Kidney epithelial cell (primary cell): Measurements from ENCODE around the gene DERL3. TPM values are rescaled to one million over a fixed set of nuclear protein-coding genes. Genes with fewer than 3 reads are reported as not detected.
A peak's percentile ranks its signal among the peaks of the same experiment; 100 is the strongest.

Experiments
- DNase-seq: peaks from one replicate; pipeline ENCODE4 v3.0.0-alpha.2; 2010; ENCODE audit warnings: low read depth
- H3K27me3 ChIP-seq: 2 replicates; pipeline ENCODE4 v1.6.0; 2011; ENCODE audit warnings: low read length; ENCODE audit not compliant: control insufficient read depth, insufficient read depth
- H3K36me3 ChIP-seq: 2 replicates; pipeline ENCODE4 v1.5.1; 2011; ENCODE audit warnings: low read length; ENCODE audit not compliant: control insufficient read depth, insufficient read depth
- H3K4me3 ChIP-seq: 2 replicates; pipeline ENCODE4 v1.5.1; 2011; ENCODE audit warnings: low read depth, mild to moderate bottlenecking, control low read depth, low read length
- CTCF ChIP-seq: IDR thresholded peaks from 2 replicates; pipeline ENCODE4 v1.5.1; 2011; ENCODE audit warnings: mild to moderate bottlenecking, moderate library complexity, low read length, control low read depth, inconsistent platforms; ENCODE audit not compliant: insufficient read depth, poor library complexity, severe bottlenecking
- total RNA-seq: library from RNA; depleted of rRNA; stranded (reverse); fragments of >200 nt; gene quantifications from 2 replicates; pipeline ENCODE4 v1.2.3, GENCODE V29; 2015

Gene DERL3
- total RNA-seq, 1 donor from 2014 or later: 0.54 TPM

GRCh38 chr22:23858484-23858815 lies 19.6 kb upstream of the DERL3 start:
- Histone ChIP-seq H3K4me3 (peak overlapping the region; percentile 65), H3K27me3 (no peaks in the 10 kb centered on the region), H3K36me3 (no peaks in the 10 kb centered on the region)
- no peak for DNase-seq
- no peak for TF ChIP-seq CTCF

- no peaks in the 10 kb centered on the region for H3K36me3 ChIP-seq
- peak; percentile 90 for DNase-seq
- peak within 1 kb of the TSS; percentile 65 for H3K4me3 ChIP-seq
- H3K27me3 ChIP-seq: no peaks in the 10 kb centered on the region
- peak; percentile 38 for TF ChIP-seq CTCF
These were observed 19.0 kb upstream of the DERL3 start, which contains the start of gene SLC2A11 for GRCh38 chr22:23857606-23858483. Gene SLC2A11 (plus strand): TSS chr22:23857875. CDS start chr22:23858000, 125 bp downstream.

GRCh38 chr22:23856721-23857605 lies 18.2 kb upstream of the DERL3 start:
- peak; percentile 12 for TF ChIP-seq CTCF
- no peaks in the 10 kb centered on the region for H3K27me3 ChIP-seq
- no peak for DNase-seq
- H3K36me3 ChIP-seq: no peaks in the 10 kb centered on the region
- peak overlapping the region; percentile 65 for H3K4me3 ChIP-seq

- Histone ChIP-seq H3K4me3 (no peak overlapping the region), H3K36me3 (no peaks in the 10 kb centered on the region), H3K27me3 (no peaks in the 10 kb centered on the region)
- DNase-seq: no peak
- TF ChIP-seq CTCF: no peak
These were observed 11.4 kb upstream of the DERL3 start for GRCh38 chr22:23850136-23850611.

GRCh38 chr22:23849009-23850006 lies 10.5 kb upstream of the DERL3 start:
- no peak for DNase-seq
- H3K4me3 ChIP-seq: no peak overlapping the region

More at GRCh38 chr22:23849009-23850006, 10.5 kb upstream of the DERL3 start:
- TF ChIP-seq CTCF: peak; percentile 97
- Histone ChIP-seq H3K36me3 (no peaks in the 10 kb centered on the region), H3K27me3 (no peaks in the 10 kb centered on the region)
